GM06990 (cell line): ENCODE data around the gene CD84.

Source experiments
- DNase-seq: peaks from one replicate; pipeline ENCODE4 v3.0.0-alpha.2; 2011; ENCODE audit not compliant: insufficient read length; ENCODE audit errors: extremely low read depth
- H3K27me3 ChIP-seq: replicated peaks from 2 replicates; pipeline ENCODE4 v1.6.0; 2011; ENCODE audit warnings: low read length; ENCODE audit not compliant: control insufficient read depth, insufficient read depth
- H3K36me3 ChIP-seq: 2 replicates; pipeline ENCODE4 v1.5.1; 2011; ENCODE audit warnings: low read length; ENCODE audit not compliant: control insufficient read depth, insufficient read depth
- H3K4me3 ChIP-seq: replicated peaks from 2 replicates; pipeline ENCODE4 v1.5.1; 2011; ENCODE audit warnings: low read depth, mild to moderate bottlenecking, control low read depth, low read length
- TF ChIP-seq, protein P1 (sequence below): IDR thresholded peaks from 2 replicates; pipeline ENCODE4 v1.5.1; 2011; ENCODE audit warnings: low read length, control low read depth, mild to moderate bottlenecking, inconsistent platforms; ENCODE audit not compliant: insufficient read depth, poor library complexity, severe bottlenecking

CD84 gene

DNA sequence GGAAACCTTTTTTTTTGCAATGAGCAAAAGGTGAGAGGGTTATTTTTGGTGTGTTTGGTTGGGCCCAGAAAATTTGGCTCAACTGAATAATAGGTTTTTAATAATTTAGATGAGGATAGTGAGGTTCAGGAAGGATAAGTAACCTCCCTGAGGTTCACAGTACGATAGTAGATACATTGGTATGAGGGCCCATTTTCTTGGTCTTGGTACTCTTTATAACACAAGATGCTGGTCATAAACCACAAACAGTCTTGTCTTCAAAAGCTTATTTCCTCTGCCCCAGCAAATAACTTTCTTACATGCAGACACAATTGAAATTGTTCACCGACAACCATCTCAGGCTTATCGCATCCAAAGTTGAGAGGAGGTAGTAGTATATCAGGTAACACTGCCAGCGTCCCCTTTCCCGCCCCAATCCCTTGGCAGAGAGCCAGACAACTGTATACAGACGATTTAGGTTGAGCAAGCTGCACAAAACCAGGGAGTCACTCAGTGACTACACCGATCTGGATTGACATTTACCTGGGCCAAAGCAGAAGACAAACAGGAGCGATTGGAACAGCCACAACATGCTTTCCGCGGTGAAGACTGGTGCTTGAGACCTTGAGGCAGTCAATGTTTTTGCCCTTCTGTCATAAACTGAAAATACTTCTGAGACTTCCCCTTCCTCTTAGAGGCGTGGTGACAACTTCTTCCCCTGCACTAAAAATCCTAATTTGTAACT, 56.5 kb downstream of the CD84 start, which contains the start of gene SLAMF6:
Gene SLAMF6 (minus strand): TSS at position 634 of the 724 bp plus-strand sequence. CDS start 63 bp downstream, at position 571.
- Histone ChIP-seq H3K36me3 (no peaks in the 10 kb centered on the region), H3K27me3 (no peaks in the 10 kb centered on the region), H3K4me3 (peak within 1 kb of the TSS; percentile 80)
- peak; percentile 53 for DNase-seq
- TF ChIP-seq, protein P1, sequence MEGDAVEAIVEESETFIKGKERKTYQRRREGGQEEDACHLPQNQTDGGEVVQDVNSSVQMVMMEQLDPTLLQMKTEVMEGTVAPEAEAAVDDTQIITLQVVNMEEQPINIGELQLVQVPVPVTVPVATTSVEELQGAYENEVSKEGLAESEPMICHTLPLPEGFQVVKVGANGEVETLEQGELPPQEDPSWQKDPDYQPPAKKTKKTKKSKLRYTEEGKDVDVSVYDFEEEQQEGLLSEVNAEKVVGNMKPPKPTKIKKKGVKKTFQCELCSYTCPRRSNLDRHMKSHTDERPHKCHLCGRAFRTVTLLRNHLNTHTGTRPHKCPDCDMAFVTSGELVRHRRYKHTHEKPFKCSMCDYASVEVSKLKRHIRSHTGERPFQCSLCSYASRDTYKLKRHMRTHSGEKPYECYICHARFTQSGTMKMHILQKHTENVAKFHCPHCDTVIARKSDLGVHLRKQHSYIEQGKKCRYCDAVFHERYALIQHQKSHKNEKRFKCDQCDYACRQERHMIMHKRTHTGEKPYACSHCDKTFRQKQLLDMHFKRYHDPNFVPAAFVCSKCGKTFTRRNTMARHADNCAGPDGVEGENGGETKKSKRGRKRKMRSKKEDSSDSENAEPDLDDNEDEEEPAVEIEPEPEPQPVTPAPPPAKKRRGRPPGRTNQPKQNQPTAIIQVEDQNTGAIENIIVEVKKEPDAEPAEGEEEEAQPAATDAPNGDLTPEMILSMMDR: no peak

DNA sequence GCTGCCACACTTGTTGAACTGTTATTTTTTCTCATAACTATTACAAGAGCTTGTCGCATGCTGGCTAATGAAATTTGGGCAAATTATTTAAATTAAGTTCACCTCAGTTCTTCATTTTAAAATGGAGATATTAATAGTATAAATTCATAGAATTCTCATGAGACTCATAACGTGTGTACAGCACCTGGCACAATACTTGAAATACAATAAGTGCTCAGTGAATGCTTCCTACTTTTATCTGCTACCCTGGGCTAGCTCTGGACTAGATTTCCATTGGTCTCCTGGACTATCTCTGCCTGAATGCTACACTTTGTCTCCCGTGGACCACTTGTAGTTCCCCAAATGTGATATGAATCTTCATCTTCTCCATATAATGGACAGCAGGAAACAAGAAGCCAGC, 57.2 kb downstream of the CD84 start:
- peak overlapping the region; percentile 80 for H3K4me3 ChIP-seq
- H3K27me3 ChIP-seq: no peaks in the 10 kb centered on the region
- TF ChIP-seq, protein P1: no peak
- no peaks in the 10 kb centered on the region for H3K36me3 ChIP-seq
- no peak for DNase-seq

DNA sequence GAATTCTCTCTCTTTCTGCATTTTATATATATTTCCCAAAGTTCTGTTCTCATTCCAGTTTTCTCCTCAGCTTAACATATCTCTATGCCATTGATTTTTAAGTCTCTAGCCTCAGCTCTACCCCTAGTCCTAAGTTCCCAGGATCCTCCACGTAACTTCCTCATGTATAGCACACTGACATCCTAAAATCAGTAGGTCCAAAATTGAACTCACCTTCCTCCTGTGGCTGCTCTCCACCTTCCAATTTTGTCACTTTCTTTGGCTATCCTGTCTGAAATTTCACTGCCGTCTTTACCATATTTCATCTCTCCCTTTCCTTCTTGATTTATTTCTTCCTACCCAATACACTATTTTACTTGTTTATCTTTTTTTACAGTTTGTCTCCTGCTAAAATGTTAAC, 57.7 kb downstream of the CD84 start:
- Histone ChIP-seq H3K4me3 (peak overlapping the region; percentile 80), H3K36me3 (no peaks in the 10 kb centered on the region), H3K27me3 (no peaks in the 10 kb centered on the region)
- no peak for DNase-seq
- TF ChIP-seq, protein P1: no peak

DNA sequence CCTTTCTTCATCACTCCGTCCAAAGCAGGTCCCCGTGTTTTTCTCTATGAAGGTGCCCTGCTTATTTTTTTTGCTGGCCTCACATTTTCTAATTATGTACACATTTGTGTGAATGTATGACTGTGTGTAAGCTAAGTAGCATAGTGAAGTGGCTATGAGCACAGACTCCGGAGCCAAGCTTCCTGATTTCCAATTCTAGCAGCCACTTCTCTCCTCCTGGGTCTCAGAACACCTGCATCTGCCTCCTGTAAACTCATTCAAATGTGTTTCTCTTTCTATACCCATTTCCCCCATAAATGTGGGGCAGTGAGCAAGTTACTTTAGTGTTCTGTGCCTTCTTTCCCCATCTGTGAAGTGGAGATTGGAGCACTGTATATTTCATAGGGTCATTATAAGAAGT, 58.3 kb downstream of the CD84 start:
- Histone ChIP-seq H3K36me3 (no peaks in the 10 kb centered on the region), H3K4me3 (peak overlapping the region; percentile 80), H3K27me3 (no peaks in the 10 kb centered on the region)
- TF ChIP-seq, protein P1: no peak
- no peak for DNase-seq

DNA sequence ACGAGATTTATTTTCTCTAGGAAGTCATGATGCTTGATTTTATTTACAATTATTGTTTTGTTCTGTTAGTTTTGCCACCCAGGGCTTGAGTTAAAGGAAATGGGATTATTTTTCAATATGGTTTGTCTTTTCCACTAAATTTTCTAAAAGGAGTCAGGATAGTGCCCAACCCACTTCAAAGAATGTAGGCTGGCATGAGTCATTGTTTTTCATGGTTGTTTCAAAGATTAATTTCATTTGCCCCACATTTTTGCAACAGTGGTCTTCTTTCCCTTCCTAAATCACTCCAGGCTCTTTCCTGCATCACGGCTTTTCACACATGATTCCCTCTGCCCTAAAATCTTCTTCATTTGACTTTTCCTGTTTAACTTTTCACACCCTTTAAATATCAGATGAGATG, 58.7 kb downstream of the CD84 start:
- no peak for DNase-seq
- Histone ChIP-seq H3K4me3 (peak overlapping the region; percentile 80), H3K27me3 (no peaks in the 10 kb centered on the region), H3K36me3 (no peaks in the 10 kb centered on the region)
- TF ChIP-seq, protein P1: no peak
